Stimulated activated CD8-positive, alpha-beta memory T cell treated with anti-CD3 and anti-CD28 coated beads, Interleukin-7, amount 100 ng/mL, for 48 hours (primary cell): ENCODE measurements around the gene FGF19.

Source experiments
- DNase-seq, 2 donors: peaks; one replicate each; pipeline ENCODE4 v3.0.0-alpha.2; 2020; ENCODE audit warnings: low read depth in 1 of 2; ENCODE audit errors: extremely low read depth in 1 of 2

Gene FGF19

GRCh38 chr11:69674267-69674885, 29.4 kb downstream of the FGF19 start:
- DNase-seq, result no peak

- DNase-seq, result no peak
Measured at GRCh38 chr11:69671734-69672465, 31.9 kb downstream of the FGF19 start.

- peak in 1 of 2 donors; percentile 11 for DNase-seq
Measured at GRCh38 chr11:69670158-69670845, 33.5 kb downstream of the FGF19 start.

- DNase-seq, result no peak
Measured at GRCh38 chr11:69669486-69669885, 34.3 kb downstream of the FGF19 start.

- DNase-seq, result no peak
Measured at GRCh38 chr11:69667619-69668604, 35.9 kb downstream of the FGF19 start.

GRCh38 chr11:69666752-69667536, 36.9 kb downstream of the FGF19 start:
- DNase-seq, result no peak

GRCh38 chr11:69666261-69666660, 37.6 kb downstream of the FGF19 start:
- DNase-seq, result no peak

GRCh38 chr11:69665669-69666068, 38.2 kb downstream of the FGF19 start:
- DNase-seq, result no peak

GRCh38 chr11:69664901-69665300, 38.9 kb downstream of the FGF19 start:
- no peak for DNase-seq

- no peak for DNase-seq
Measured at GRCh38 chr11:69664103-69664775, 39.6 kb downstream of the FGF19 start.

- no peak for DNase-seq
Measured at GRCh38 chr11:69663326-69663725, 40.5 kb downstream of the FGF19 start.

GRCh38 chr11:69662806-69663205, 41.0 kb downstream of the FGF19 start:
- DNase-seq, result no peak

GRCh38 chr11:69662021-69662698, 41.7 kb downstream of the FGF19 start:
- DNase-seq, result no peak

- no peak for DNase-seq
Measured at GRCh38 chr11:69661413-69661715, 42.5 kb downstream of the FGF19 start.

GRCh38 chr11:69660001-69660500, 43.8 kb downstream of the FGF19 start:
- DNase-seq, result no peak

GRCh38 chr11:69659591-69659990, 44.2 kb downstream of the FGF19 start:
- no peak for DNase-seq

GRCh38 chr11:69658626-69659450, 45.0 kb downstream of the FGF19 start:
- no peak for DNase-seq
